ENCODE measurements around the gene VSTM5. TPM values are rescaled to one million over a fixed set of nuclear protein-coding genes. Genes with fewer than 3 reads are reported as not detected.

VSTM5 gene
- total RNA-seq, 1 donor from 2014 or later, result not detected

DNA sequence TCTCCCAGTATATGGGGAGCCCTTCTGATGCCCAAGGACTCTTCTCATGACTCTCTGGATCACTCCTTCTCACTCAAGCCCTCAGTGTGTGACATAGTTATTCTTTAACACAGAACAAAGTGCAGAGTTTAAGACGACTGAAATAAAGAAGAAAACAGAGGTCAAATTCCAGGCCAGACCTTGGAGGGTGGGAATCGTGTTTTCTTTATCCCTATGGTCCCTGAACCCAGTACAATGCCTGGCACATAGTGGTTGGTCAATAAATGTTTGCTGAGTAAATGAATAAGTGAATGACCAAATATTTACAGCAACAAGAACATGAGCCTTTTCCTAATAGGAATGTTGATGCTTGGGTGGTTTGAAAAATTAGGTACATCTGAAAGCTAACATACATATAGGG is 28.8 kb downstream of the VSTM5 start:
- no peaks in the 10 kb centered on the region for H3K27me3 ChIP-seq
- TF ChIP-seq, protein P1, sequence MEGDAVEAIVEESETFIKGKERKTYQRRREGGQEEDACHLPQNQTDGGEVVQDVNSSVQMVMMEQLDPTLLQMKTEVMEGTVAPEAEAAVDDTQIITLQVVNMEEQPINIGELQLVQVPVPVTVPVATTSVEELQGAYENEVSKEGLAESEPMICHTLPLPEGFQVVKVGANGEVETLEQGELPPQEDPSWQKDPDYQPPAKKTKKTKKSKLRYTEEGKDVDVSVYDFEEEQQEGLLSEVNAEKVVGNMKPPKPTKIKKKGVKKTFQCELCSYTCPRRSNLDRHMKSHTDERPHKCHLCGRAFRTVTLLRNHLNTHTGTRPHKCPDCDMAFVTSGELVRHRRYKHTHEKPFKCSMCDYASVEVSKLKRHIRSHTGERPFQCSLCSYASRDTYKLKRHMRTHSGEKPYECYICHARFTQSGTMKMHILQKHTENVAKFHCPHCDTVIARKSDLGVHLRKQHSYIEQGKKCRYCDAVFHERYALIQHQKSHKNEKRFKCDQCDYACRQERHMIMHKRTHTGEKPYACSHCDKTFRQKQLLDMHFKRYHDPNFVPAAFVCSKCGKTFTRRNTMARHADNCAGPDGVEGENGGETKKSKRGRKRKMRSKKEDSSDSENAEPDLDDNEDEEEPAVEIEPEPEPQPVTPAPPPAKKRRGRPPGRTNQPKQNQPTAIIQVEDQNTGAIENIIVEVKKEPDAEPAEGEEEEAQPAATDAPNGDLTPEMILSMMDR (IDR thresholded peaks at IDR 0.05), result no peak
- H3K4me3 ChIP-seq, result no peak overlapping the region
- intact Hi-C loops (cut with DNase I), result no loop called here
- H3K36me3 ChIP-seq, result peaks cover 9% of the 10 kb centered on the region
- DNase-seq (no peak), ATAC-seq (no peak)
- H3K27ac ChIP-seq, result no peak overlapping the region
- H3K4me1 ChIP-seq, result no peaks in the 10 kb centered on the region
- H3K9me3 ChIP-seq, result no peaks in the 10 kb centered on the region

DNA sequence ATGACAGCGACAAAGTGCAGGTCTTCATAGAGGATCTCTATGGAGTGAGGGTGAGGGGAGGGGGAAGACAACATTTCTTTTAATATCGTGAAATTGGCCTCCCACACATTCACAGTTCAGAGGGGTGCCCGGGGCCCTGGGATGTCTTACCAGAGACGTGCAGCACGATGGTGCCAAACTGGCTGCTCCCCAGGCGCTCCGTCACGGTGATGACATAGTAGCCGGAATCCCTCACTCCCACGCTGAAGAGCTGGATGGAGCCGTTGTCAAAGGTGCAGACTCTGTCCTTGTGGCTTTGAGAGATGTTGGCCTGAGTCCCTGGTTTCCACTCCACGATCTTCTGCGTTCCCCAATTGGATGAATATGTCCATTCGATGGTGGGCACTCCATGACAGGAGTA is 29.6 kb downstream of the VSTM5 start:
- Histone ChIP-seq H3K27me3 (no peaks in the 10 kb centered on the region), H3K27ac (no peak overlapping the region), H3K4me1 (no peaks in the 10 kb centered on the region), H3K9me3 (no peaks in the 10 kb centered on the region), H3K36me3 (peaks cover 13% of the 10 kb centered on the region), H3K4me3 (no peak overlapping the region)
- intact Hi-C loops (cut with DNase I), result no loop called here
- TF ChIP-seq, protein P1 (IDR thresholded peaks at IDR 0.05), result no peak
- ATAC-seq (no peak), DNase-seq (no peak)

DNA sequence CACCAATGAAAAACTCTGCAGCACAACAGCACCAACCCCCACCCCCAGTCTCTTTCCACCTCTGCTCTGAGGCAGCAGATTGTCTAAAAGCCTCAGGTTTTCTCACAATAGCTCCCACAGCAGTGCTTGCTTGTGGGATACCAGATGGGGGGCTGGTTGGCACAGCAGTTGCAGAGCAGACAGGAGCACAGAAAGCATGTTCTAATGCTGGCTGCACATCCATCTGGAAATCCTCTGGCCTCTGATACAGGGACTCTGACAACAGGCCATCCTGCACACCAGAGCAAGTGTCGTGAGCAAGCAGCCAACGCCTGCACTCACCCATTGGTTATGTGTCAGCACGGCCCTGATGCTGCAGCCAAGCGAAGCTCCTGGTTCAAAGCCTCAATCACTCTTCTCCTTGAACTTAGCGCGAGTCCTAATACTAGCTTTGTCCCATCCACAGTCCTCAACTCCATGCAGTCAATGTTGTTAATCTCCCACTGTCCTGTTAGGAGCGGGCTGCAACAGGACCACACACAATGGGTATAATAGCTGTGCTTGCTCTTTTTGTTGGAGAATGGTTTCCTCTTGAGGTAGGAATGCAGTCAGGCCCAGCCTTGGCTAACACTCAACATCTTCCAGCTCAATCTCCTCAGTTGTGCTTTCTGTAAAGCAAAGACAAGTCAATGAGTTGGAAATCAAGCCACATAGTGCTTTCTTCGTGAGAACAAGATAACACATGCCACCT is 30.3 kb downstream of the VSTM5 start:
- Histone ChIP-seq H3K36me3 (peaks cover 20% of the 10 kb centered on the region), H3K4me1 (no peaks in the 10 kb centered on the region), H3K9me3 (no peaks in the 10 kb centered on the region), H3K27me3 (no peaks in the 10 kb centered on the region), H3K4me3 (no peak overlapping the region), H3K27ac (no peak overlapping the region)
- intact Hi-C loops (cut with DNase I), result no loop called here
- DNase-seq (no peak), ATAC-seq (no peak)
- TF ChIP-seq, protein P1 (IDR thresholded peaks at IDR 0.05), result no peak

DNA sequence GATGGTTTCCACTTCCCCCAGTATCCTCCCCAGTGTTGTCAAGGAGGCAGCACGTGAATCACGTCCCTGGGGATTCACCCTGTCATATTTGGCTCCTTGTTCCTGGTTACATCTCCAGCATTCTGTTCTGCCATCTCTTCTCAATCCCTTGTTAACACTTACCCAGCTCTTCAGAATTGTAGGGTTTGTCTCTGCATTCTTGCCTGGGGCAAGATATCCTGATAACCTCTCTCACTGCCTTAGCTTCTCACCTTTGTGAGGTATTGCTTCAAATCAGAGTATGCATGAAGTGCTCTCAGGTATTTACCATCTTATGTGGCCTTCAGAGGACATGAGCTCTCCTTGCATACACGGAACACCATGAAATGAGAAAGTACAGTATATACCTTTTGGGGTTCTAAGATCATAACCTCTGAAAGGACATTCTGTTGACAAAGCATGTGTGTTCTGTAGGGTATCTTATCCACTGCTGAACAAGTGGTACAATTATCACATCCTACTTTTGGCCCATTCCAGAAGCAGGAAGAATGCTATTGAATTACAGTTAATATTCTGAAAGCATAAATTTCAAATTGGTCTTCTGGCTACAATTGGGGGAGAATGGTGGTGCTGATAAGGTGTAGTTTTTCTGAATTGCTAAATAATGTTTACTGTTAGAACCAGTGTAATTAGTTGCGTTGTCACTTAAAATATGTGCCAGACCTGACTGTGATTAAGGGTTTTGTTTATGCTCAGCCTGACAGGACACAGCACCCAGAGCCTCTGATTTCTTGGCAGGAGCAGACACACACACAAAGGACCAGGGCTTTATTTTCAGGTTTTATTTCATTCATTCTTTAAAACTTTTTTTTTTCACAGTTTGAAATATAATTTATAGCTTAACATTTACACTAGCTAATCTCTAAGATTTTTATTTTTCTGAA is 32.7 kb downstream of the VSTM5 start:
- H3K4me3 ChIP-seq, result no peak overlapping the region
- ATAC-seq (no peak), DNase-seq (no peak)
- TF ChIP-seq, protein P1 (IDR thresholded peaks at IDR 0.05), result no peak
- no peak overlapping the region for H3K27ac ChIP-seq
- peaks cover 45% of the 10 kb centered on the region for H3K36me3 ChIP-seq
- no peaks in the 10 kb centered on the region for H3K4me1 ChIP-seq
- H3K9me3 ChIP-seq, result no peaks in the 10 kb centered on the region
- intact Hi-C loops (cut with DNase I), result no loop called here
- H3K27me3 ChIP-seq, result no peaks in the 10 kb centered on the region

DNA sequence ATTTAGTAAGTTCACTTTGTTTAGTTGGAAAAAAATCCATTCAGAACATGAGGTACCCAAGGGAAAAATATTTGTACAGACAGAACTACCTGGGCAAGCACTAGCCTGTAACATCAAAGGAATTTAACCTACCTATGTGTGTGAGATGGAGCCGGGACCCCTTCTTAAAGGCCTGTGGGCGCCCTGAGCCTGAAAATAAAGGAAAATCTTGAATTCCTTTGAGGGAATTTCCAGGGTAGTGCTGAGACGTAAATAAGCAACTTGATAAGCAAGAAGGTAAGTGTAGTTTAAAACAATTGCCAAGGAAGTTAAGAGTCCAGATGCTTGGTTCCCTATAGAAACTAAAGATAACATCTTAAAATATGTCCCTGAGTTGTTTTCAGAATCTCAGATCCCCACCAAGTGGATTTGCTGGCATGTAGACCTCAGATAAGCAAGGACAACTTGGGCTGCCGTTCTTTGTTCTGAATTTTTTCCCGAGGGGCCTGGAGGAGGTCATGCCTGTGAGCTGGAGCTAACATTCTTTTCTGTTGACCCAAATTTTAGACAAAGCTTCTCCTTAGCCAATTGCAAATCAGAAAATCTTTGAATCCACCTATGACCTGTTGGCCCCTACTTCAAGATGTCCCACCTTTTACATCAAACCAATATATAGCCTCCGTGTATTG is 35.3 kb downstream of the VSTM5 start:
- intact Hi-C loops (cut with DNase I), result no loop called here
- H3K4me3 ChIP-seq, result no peak overlapping the region
- no peaks in the 10 kb centered on the region for H3K27me3 ChIP-seq
- no peak overlapping the region for H3K27ac ChIP-seq
- DNase-seq (no peak), ATAC-seq (no peak)
- TF ChIP-seq, protein P1 (IDR thresholded peaks at IDR 0.05), result no peak
- no peaks in the 10 kb centered on the region for H3K4me1 ChIP-seq
- H3K9me3 ChIP-seq, result no peaks in the 10 kb centered on the region
- H3K36me3 ChIP-seq, result peaks cover 70% of the 10 kb centered on the region
